Endometrium (tissue), 2 donors: ENCODE measurements around the gene CTSZ.
"Not testable (repeated sequence)": the region's sequence is repeated elsewhere in the genome, so short reads cannot be mapped to it uniquely, and the experiment has no call there.

ENCODE experiments used
- FAIRE-seq: peaks from 2 replicates; lab custom pipeline; 2012; peaks lifted over from hg19 to GRCh38; lab: Jason Lieb, UNC
- donor health status: control.
- donor health status: control.

The CTSZ gene

GRCh38 chr20:59006864-59007664 is at the start of gene CTSZ:
Gene CTSZ (minus strand): TSS chr20:59007254. CDS start chr20:59007128, 126 bp downstream.
- no peak for FAIRE-seq

GRCh38 chr20:59055302-59055701 is 48.2 kb upstream of the CTSZ start:
- no peak for FAIRE-seq

- FAIRE-seq: no peak
Measured at GRCh38 chr20:59051666-59052185, 44.7 kb upstream of the CTSZ start.

GRCh38 chr20:59050437-59050836 is 43.4 kb upstream of the CTSZ start:
- no peak for FAIRE-seq

GRCh38 chr20:59048681-59049030 is 41.6 kb upstream of the CTSZ start:
- no peak for FAIRE-seq

- no peak for FAIRE-seq
Measured at GRCh38 chr20:59047938-59048680, 41.1 kb upstream of the CTSZ start.

GRCh38 chr20:59046862-59047261 is 39.8 kb upstream of the CTSZ start:
- no peak for FAIRE-seq

- FAIRE-seq: no peak
Measured at GRCh38 chr20:59044796-59045195, 37.7 kb upstream of the CTSZ start.

GRCh38 chr20:59044295-59044694 is 37.2 kb upstream of the CTSZ start:
- no peak for FAIRE-seq

- FAIRE-seq: no peak
Measured at GRCh38 chr20:59043698-59044097, 36.6 kb upstream of the CTSZ start.

GRCh38 chr20:59042796-59043631 is 36.0 kb upstream of the CTSZ start:
- FAIRE-seq: no peak

- FAIRE-seq: no peak
Measured at GRCh38 chr20:59042151-59042795, 35.2 kb upstream of the CTSZ start, which contains the start of gene PRELID3B. Gene PRELID3B (minus strand): TSS chr20:59042786. CDS start chr20:59042730, 56 bp downstream.

- not testable (repeated sequence) for FAIRE-seq
Measured at GRCh38 chr20:59041487-59041886, 34.4 kb upstream of the CTSZ start.

GRCh38 chr20:59040667-59041066 is 33.6 kb upstream of the CTSZ start:
- FAIRE-seq: no peak

- no peak for FAIRE-seq
Measured at GRCh38 chr20:59039233-59039632, 32.2 kb upstream of the CTSZ start.

GRCh38 chr20:59037386-59037785 is 30.3 kb upstream of the CTSZ start:
- FAIRE-seq: no peak

GRCh38 chr20:59035381-59035780 is 28.3 kb upstream of the CTSZ start:
- no peak for FAIRE-seq

GRCh38 chr20:59033616-59034165 is 26.6 kb upstream of the CTSZ start:
- no peak for FAIRE-seq

- no peak for FAIRE-seq
Measured at GRCh38 chr20:59033093-59033492, 26.0 kb upstream of the CTSZ start.

- FAIRE-seq: no peak
Measured at GRCh38 chr20:59032713-59033059, 25.6 kb upstream of the CTSZ start.

- FAIRE-seq: no peak
Measured at GRCh38 chr20:59032023-59032712, 25.1 kb upstream of the CTSZ start, which contains the start of gene ATP5F1E. Gene ATP5F1E (minus strand): TSS chr20:59032335. CDS start chr20:59032251, 84 bp downstream.
